SIG-M5 treated with dmso at 0.1 percent for 504 hours (cell line): ENCODE data around the gene BANP.
"Not testable (repeated sequence)": the region's sequence is repeated elsewhere in the genome, so short reads cannot be mapped to it uniquely, and the experiment has no call there.

Source experiments
- DNase-seq: peaks from one replicate; lab custom pipeline; 2025; ENCODE audit not compliant: unreplicated experiment; lab: John Stamatoyannopoulos, UW

BANP gene

GRCh38 chr16:88064011-88064888 is 113.0 kb downstream of the BANP start:
- DNase-seq: no peak

- DNase-seq: no peak
Measured at GRCh38 chr16:88064889-88065746, 113.9 kb downstream of the BANP start.

- DNase-seq: no peak
Measured at GRCh38 chr16:88065747-88066142, 114.5 kb downstream of the BANP start.

- no peak for DNase-seq
Measured at GRCh38 chr16:88066234-88066633, 115.0 kb downstream of the BANP start.

- DNase-seq: no peak
Measured at GRCh38 chr16:88066680-88067529, 115.7 kb downstream of the BANP start.

GRCh38 chr16:88067530-88068411 is 116.5 kb downstream of the BANP start:
- DNase-seq: no peak

GRCh38 chr16:88068476-88069396 is 117.5 kb downstream of the BANP start:
- DNase-seq: no peak

GRCh38 chr16:88069397-88070168 is 118.3 kb downstream of the BANP start:
- no peak for DNase-seq

GRCh38 chr16:88070341-88070740 is 119.1 kb downstream of the BANP start:
- no peak for DNase-seq

GRCh38 chr16:88070989-88071625 is 119.9 kb downstream of the BANP start:
- DNase-seq: no peak

- no peak for DNase-seq
Measured at GRCh38 chr16:88071908-88072307, 120.7 kb downstream of the BANP start.

GRCh38 chr16:88072571-88073001 is 121.4 kb downstream of the BANP start:
- no peak for DNase-seq

GRCh38 chr16:88073201-88073721 is 122.0 kb downstream of the BANP start:
- DNase-seq: no peak

- DNase-seq: no peak
Measured at GRCh38 chr16:88074041-88074440, 122.8 kb downstream of the BANP start.

GRCh38 chr16:88076211-88076931 is 125.1 kb downstream of the BANP start:
- no peak for DNase-seq

- not testable (repeated sequence) for DNase-seq
Measured at GRCh38 chr16:88076932-88077320, 125.7 kb downstream of the BANP start.
